M059J (cell line): Measurements from ENCODE around the gene ATP5PD. TPM values are rescaled to one million over a fixed set of nuclear protein-coding genes. Genes with fewer than 3 reads are reported as not detected.

Experiments
- DNase-seq: peaks from one replicate; pipeline ENCODE4 v3.0.0-alpha.2; 2012; ENCODE audit warnings: low read depth
- total RNA-seq: library from RNA; depleted of rRNA; stranded (reverse); fragments of >200 nt; shearing (Covaris generic); gene quantifications from 2 replicates; pipeline ENCODE4 v1.2.3, GENCODE V29; 2014; rRNA removed

ATP5PD gene
- total RNA-seq, 1 experiment from 2014 or later, result 440 TPM

- DNase-seq, result no peak
Measured at GRCh38 chr17:74998783-74999182, 48.0 kb downstream of the ATP5PD start.

DNA sequence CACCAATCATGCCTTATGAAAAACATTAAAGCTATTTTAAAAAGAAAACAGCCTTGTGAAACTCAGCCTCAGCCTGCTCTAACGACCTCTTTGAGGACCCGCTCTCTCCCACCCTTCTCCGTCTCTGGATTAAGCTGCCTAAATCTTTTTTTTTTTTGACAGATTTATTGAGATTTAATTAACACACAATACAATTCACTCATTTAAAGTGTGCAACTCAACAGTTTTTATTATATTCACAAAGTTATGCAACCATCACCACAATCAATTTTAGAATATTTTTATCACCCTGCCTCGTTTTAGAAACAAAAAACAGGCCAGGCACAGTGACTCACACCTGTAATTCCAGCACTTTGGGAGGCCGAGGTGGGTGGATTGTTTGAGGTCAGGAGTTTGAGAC is 50.9 kb downstream of the ATP5PD start:
- no peak for DNase-seq

DNA sequence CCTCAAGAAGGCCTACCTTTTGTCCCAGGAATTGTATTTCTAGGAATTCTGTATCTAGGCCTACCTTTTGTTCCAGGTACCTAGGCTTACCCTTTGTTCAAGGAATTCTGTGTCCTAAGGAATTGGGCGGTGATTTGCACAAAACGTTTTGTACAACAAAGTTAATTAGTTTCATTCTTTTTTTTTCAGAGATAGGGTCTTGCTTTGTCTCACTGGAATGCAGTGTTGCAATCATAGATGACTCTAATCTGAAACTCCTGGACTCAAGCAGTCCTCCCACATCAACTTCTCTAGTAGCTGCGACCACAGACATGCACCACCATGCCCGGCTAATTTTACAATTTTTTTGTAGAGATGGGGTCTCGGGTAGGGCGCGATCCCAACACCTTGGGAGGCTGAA is 52.3 kb downstream of the ATP5PD start:
- DNase-seq, result no peak

GRCh38 chr17:74992223-74992622 is 54.5 kb downstream of the ATP5PD start:
- DNase-seq, result no peak

- DNase-seq, result no peak
Measured at GRCh38 chr17:74990581-74991105, 56.1 kb downstream of the ATP5PD start.

Other genes with a start within 250 kb of the ATP5PD start
- gene GRIN2C, start 187.1 kb downstream of the ATP5PD start, total RNA-seq, result 0.02 TPM in 1 of 2 replicates, not detected in the other
- gene FDXR, start 174.0 kb downstream of the ATP5PD start, total RNA-seq, result 4.6 and 6.5 TPM in 2 replicates
- gene FADS6, start 153.3 kb downstream of the ATP5PD start, total RNA-seq, result not detected in 2 replicates
- not detected in 2 replicates for gene USH1G, start 123.7 kb downstream of the ATP5PD start, total RNA-seq
- not detected in 2 replicates for gene OTOP2, start 122.7 kb downstream of the ATP5PD start, total RNA-seq
- gene OTOP3, start 111.1 kb downstream of the ATP5PD start, total RNA-seq, result not detected in 2 replicates
- 0.39 TPM in 1 of 2 replicates, not detected in the other for gene HID1, start 74.2 kb downstream of the ATP5PD start, total RNA-seq
- gene CDR2L, start 59.3 kb downstream of the ATP5PD start, total RNA-seq, result 7.0 and 13.6 TPM in 2 replicates
- gene MRPL58, start 34.3 kb downstream of the ATP5PD start, total RNA-seq, result 55.7 and 65.0 TPM in 2 replicates
- gene KCTD2, start 256 bp upstream of the ATP5PD start, total RNA-seq, result 18.9 and 25.1 TPM in 2 replicates
- gene SLC16A5, start 41.0 kb upstream of the ATP5PD start, total RNA-seq, result 0.07 TPM in 1 of 2 replicates, not detected in the other
- 4.8 and 6.1 TPM in 2 replicates for gene ARMC7, start 63.0 kb upstream of the ATP5PD start, total RNA-seq
- gene NT5C, start 84.8 kb upstream of the ATP5PD start, total RNA-seq, result 28.7 and 39.4 TPM in 2 replicates
- 360 and 365 TPM in 2 replicates for gene JPT1, start 107.5 kb upstream of the ATP5PD start, total RNA-seq
- gene SUMO2, start 136.0 kb upstream of the ATP5PD start, total RNA-seq, result 170 and 171 TPM in 2 replicates
- gene NUP85, start 158.7 kb upstream of the ATP5PD start, total RNA-seq, result 42.4 and 45.4 TPM in 2 replicates
- gene GGA3, start 214.6 kb upstream of the ATP5PD start, total RNA-seq, result 10.2 and 18.1 TPM in 2 replicates
- gene MRPS7, start 214.9 kb upstream of the ATP5PD start, total RNA-seq, result 36.4 and 44.7 TPM in 2 replicates
- 14.3 and 19.4 TPM in 2 replicates for gene MIF4GD, start 224.3 kb upstream of the ATP5PD start, total RNA-seq
- gene SLC25A19, start 242.5 kb upstream of the ATP5PD start, total RNA-seq, result 6.7 and 12.5 TPM in 2 replicates